Measurements from ENCODE around the gene NOLC1. TPM values are rescaled to one million over a fixed set of nuclear protein-coding genes. Genes with fewer than 3 reads are reported as not detected.

NOLC1 gene
- total RNA-seq, 1 donor from 2014 or later, result 95.1 TPM

- Mint-ChIP-seq H3K36me3 (ENCODE audit: low read depth) (peaks cover 57% of the 10 kb centered on the region), H3K4me1 (peaks cover 41% of the 10 kb centered on the region), H3K4me3 (no peak overlapping the region), H3K27ac (peak overlapping the region; percentile 3), H3K9me3 (no peaks in the 10 kb centered on the region), H3K27me3 (no peaks in the 10 kb centered on the region)
- TF ChIP-seq CTCF (IDR thresholded peaks at IDR 0.05), result no peak
- CTCF ChIA-PET, result interaction anchor here (1.4 kb wide), 1 partner anchor 343 kb away, joined by 3 read pairs; no protein-coding TSS in a partner anchor
- POLR2A ChIA-PET, result interaction anchor here (2.2 kb wide), 1 partner anchor 15 kb away, joined by 8 read pairs; no protein-coding TSS in a partner anchor
- intact Hi-C loops (cut with micrococcal nuclease), result no loop called here
- ATAC-seq (ENCODE audit: low read depth) (no peak), DNase-seq (no peak)
These were observed 16.1 kb upstream of the NOLC1 start for GRCh38 chr10:102135956-102136526.

GRCh38 chr10:102139281-102140110 is 12.7 kb upstream of the NOLC1 start:
- ATAC-seq (ENCODE audit: low read depth), result no peak
- Mint-ChIP-seq H3K9me3 (no peaks in the 10 kb centered on the region), H3K27me3 (no peaks in the 10 kb centered on the region), H3K4me3 (no peak overlapping the region), H3K27ac (no peak overlapping the region), H3K36me3 (ENCODE audit: low read depth) (peaks cover 76% of the 10 kb centered on the region), H3K4me1 (peaks cover 24% of the 10 kb centered on the region)
- CTCF ChIA-PET, result no interaction called here
- intact Hi-C loops (cut with micrococcal nuclease), result no loop called here
- DNase-seq, result no peak
- POLR2A ChIA-PET, result interaction anchor here (0.8 to 2.8 kb wide), 2 partner anchors 12 to 46 kb away, joined by 7 to 9 read pairs; partner anchors contain the start of gene NOLC1
- TF ChIP-seq CTCF (IDR thresholded peaks at IDR 0.05), result no peak

- POLR2A ChIA-PET, result interaction anchor here (0.8 kb wide), 1 partner anchor 45 kb away, joined by 7 read pairs; no protein-coding TSS in a partner anchor
- Mint-ChIP-seq H3K27ac (no peak overlapping the region), H3K9me3 (no peaks in the 10 kb centered on the region), H3K36me3 (ENCODE audit: low read depth) (peaks cover 80% of the 10 kb centered on the region), H3K27me3 (no peaks in the 10 kb centered on the region), H3K4me3 (no peak overlapping the region), H3K4me1 (peaks cover 17% of the 10 kb centered on the region)
- no peak for TF ChIP-seq CTCF (IDR thresholded peaks at IDR 0.05)
- CTCF ChIA-PET, result no interaction called here
- DNase-seq (no peak), ATAC-seq (ENCODE audit: low read depth) (no peak)
- intact Hi-C loops (cut with micrococcal nuclease), result no loop called here
These were observed 12.0 kb upstream of the NOLC1 start for GRCh38 chr10:102140218-102140617.

DNA sequence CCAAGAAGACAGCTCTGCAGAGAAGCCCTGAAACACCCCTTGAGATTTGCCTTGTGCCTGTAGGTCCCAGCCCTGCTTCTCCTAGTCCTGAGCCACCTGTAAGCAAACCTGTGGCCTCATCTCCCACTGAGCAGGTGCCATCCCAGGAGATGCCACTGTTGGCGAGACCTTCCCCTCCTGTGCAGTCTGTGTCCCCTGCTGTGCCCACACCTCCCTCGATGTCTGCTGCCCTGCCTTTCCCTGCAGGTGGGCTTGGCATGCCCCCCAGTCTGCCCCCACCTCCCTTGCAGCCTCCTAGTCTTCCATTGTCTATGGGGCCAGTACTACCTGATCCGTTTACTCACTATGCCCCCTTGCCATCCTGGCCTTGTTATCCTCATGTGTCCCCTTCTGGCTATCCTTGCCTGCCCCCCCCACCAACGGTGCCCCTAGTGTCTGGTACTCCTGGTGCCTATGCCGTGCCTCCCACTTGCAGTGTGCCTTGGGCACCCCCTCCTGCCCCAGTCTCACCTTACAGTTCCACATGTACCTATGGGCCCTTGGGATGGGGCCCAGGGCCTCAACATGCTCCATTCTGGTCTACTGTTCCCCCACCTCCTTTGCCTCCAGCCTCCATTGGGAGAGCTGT is 11.2 kb upstream of the NOLC1 start:
- POLR2A ChIA-PET, result no interaction called here
- no peak for ATAC-seq (ENCODE audit: low read depth)

More for the DNA sequence above, 11.2 kb upstream of the NOLC1 start:
- CTCF ChIA-PET, result no interaction called here
- no peak for TF ChIP-seq CTCF (IDR thresholded peaks at IDR 0.05)
- no peaks in the 10 kb centered on the region for H3K9me3 Mint-ChIP-seq
- peaks cover 11% of the 10 kb centered on the region for H3K4me1 Mint-ChIP-seq
- H3K27ac Mint-ChIP-seq, result no peak overlapping the region
- no peak for DNase-seq
- no peaks in the 10 kb centered on the region for H3K27me3 Mint-ChIP-seq
- H3K36me3 Mint-ChIP-seq (ENCODE audit: low read depth), result peaks cover 81% of the 10 kb centered on the region
- intact Hi-C loops (cut with micrococcal nuclease), result no loop called here
- no peak overlapping the region for H3K4me3 Mint-ChIP-seq

Measured in activated B cell treated with CpG ODN at 0.5 μM for 24 hours (primary cell).